H1 (cell line): Measurements from ENCODE around the gene MACROD2. TPM values are rescaled to one million over a fixed set of nuclear protein-coding genes. Genes with fewer than 3 reads are reported as not detected.

Experiments used
- CHD1 ChIP-seq: IDR thresholded peaks from 2 replicates; pipeline ENCODE4 v1.6.1; 2012; ENCODE audit warnings: low read depth, low read length, improper control_type of control experiment
- CHD7 ChIP-seq: fragments of 300-600 bp; sonication (generic); IDR thresholded peaks from 2 replicates; pipeline ENCODE4 v1.7.1; 2012; ENCODE audit warnings: low read length, moderate library complexity, mild to moderate bottlenecking, inconsistent platforms; ENCODE audit not compliant: insufficient replicate concordance
- EZH2 ChIP-seq: fragments of 200-600 bp; sonication (generic); IDR thresholded peaks from 2 replicates; pipeline ENCODE4 v1.7.1; 2012; ENCODE audit warnings: low read depth, mild to moderate bottlenecking, moderate library complexity, low read length, inconsistent platforms; ENCODE audit not compliant: severe bottlenecking
- FOSL1 ChIP-seq: IDR thresholded peaks from 2 replicates; pipeline ENCODE4 v1.6.1; 2011; ENCODE audit warnings: mild to moderate bottlenecking, low read depth, low read length, moderate library complexity; ENCODE audit not compliant: insufficient read depth
- PHF8 ChIP-seq: fragments of 200-600 bp; sonication (generic); conservative IDR thresholded peaks from 2 replicates; pipeline ENCODE4 v1.7.1; 2012; ENCODE audit warnings: low read depth, mild to moderate bottlenecking, inconsistent platforms, low read length, moderate library complexity
- POLR2AphosphoS5 ChIP-seq: IDR thresholded peaks from 2 replicates; pipeline ENCODE4 v1.6.1; 2011; ENCODE audit warnings: low read depth, low read length
- SP1 ChIP-seq: IDR thresholded peaks from 2 replicates; pipeline ENCODE4 v1.6.1; 2011; ENCODE audit warnings: low read depth, low read length
- SP4 ChIP-seq: IDR thresholded peaks from 2 replicates; pipeline ENCODE4 v1.6.1; 2012; ENCODE audit warnings: low read length, inconsistent platforms
- TBP ChIP-seq: IDR thresholded peaks from 2 replicates; pipeline ENCODE4 v1.6.1; 2011; ENCODE audit warnings: low read depth, low read length, improper control_type of control experiment
- ZNF274 ChIP-seq: IDR thresholded peaks from 2 replicates; pipeline ENCODE4 v1.7.0; 2012; ENCODE audit warnings: low read length, borderline replicate concordance; ENCODE audit errors: extremely low read depth
- polyA plus RNA-seq, 7 experiments: library from polyadenylated mRNA; depleted of rRNA in 3 of 7; stranded (reverse) in 5 of 7; unstranded in 2 of 7; fragments of >200 nt in 5 of 7; fragments of 200-250 nt in 2 of 7; gene quantifications; 1 replicate in 5 of 7; 2 replicates in 1 of 7; 4 replicates in 1 of 7; pipeline versions ENCODE4 v1.2.1 to v1.2.3, GENCODE V29; 2011 to 2013; ENCODE audit warnings: missing spikeins in 2 of 7, mixed read lengths in 2 of 7
- total RNA-seq: library from RNA; stranded (reverse); fragmentation: NEBNext Ultra II Directional; extraction: Animal tissue kit (Norgen Biotek cat#: 25700); gene quantifications from 2 replicates; pipeline ENCODE4 v1.2.1, GENCODE V29; 2021
- TF ChIP-seq, protein P1 (sequence below): IDR thresholded peaks from 2 replicates; pipeline ENCODE4 v1.6.1; 2011; ENCODE audit warnings: low read length, improper control_type of control experiment

MACROD2 gene
- total and polyA plus RNA-seq, 2 of the 8 experiments (the other 6 are each of a cell fraction or from before 2014, with no cell fraction given) = 0.70 to 3.9 TPM

DNA sequence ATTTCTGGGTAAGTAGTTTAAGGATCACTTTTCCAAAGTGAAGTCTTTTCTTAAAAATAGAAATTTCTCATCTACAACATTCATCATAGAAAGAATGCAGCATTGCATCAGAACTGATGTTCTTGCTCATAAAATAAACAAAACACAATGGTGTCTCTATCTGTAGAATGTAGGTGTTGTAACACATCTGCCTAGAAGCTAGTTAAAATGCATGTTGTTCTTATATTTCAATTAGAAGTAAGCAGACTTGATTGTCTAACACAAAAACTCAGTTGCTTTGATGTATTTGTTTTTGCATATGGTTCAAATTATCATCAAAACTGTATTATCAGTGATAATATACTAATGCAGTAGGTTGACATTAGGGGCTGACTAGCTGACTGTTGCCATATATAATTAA lies 996.8 kb downstream of the MACROD2 start (continued):
- no peak for TF ChIP-seq CHD7
- TF ChIP-seq PHF8 = no peak
- TF ChIP-seq SP1 = no peak
- TF ChIP-seq, protein P1, sequence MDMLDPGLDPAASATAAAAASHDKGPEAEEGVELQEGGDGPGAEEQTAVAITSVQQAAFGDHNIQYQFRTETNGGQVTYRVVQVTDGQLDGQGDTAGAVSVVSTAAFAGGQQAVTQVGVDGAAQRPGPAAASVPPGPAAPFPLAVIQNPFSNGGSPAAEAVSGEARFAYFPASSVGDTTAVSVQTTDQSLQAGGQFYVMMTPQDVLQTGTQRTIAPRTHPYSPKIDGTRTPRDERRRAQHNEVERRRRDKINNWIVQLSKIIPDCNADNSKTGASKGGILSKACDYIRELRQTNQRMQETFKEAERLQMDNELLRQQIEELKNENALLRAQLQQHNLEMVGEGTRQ = no peak
- TF ChIP-seq FOSL1 = no peak
- no peak for TF ChIP-seq TBP
- TF ChIP-seq SP4 = no peak
- TF ChIP-seq CHD1 = no peak
- TF ChIP-seq POLR2AphosphoS5 = no peak
- TF ChIP-seq ZNF274 = no peak
- no peak for TF ChIP-seq EZH2
